K562 (cell line): Measurements from ENCODE around the gene CLDN7. TPM values are rescaled to one million over a fixed set of nuclear protein-coding genes. Genes with fewer than 3 reads are reported as not detected.
A peak's percentile ranks its signal among the peaks of the same experiment; 100 is the strongest.

Experiments used
- ATF6 ChIP-seq: sonication (generic); formaldehyde crosslinking; IDR thresholded peaks from 2 replicates; pipeline ENCODE4 v1.4.0; 2020; ENCODE audit warnings: mild to moderate bottlenecking, missing genetic modification reagents
- CREB3L1 ChIP-seq: fragments of 450-650 bp; IDR thresholded peaks from 2 replicates; pipeline ENCODE4 v1.6.1; 2014; ENCODE audit warnings: low read depth, mild to moderate bottlenecking, moderate library complexity, borderline replicate concordance
- GABPB2 ChIP-seq: fragments of 250-450 bp; sonication (Bioruptor Pico); conservative IDR thresholded peaks from 2 replicates; pipeline ENCODE4 v1.5.1; 2021; ENCODE audit warnings: mild to moderate bottlenecking
- HDGF ChIP-seq: fragments of 450-650 bp; IDR thresholded peaks from 2 replicates; pipeline ENCODE4 v1.6.1; 2016
- HNRNPK ChIP-seq: fragments of 200-400 bp; formaldehyde crosslinking; IDR thresholded peaks from one replicate; pipeline ENCODE4 v1.6.1; 2018; ENCODE audit warnings: mild to moderate bottlenecking, low read depth, low read length; ENCODE audit not compliant: poor library complexity, severe bottlenecking
- MAX ChIP-seq: sonication (generic); formaldehyde crosslinking; IDR thresholded peaks from 2 replicates; pipeline ENCODE4 v1.9.0; 2022; ENCODE audit warnings: mild to moderate bottlenecking, missing genetic modification reagents
- MGA ChIP-seq: fragments of 450-650 bp; IDR thresholded peaks from 2 replicates; pipeline ENCODE4 v1.6.1; 2016; ENCODE audit warnings: mild to moderate bottlenecking, moderate library complexity
- PYGO2 ChIP-seq: fragments of 450-650 bp; IDR thresholded peaks from 2 replicates; pipeline ENCODE4 v1.6.1; 2016; ENCODE audit warnings: mild to moderate bottlenecking, missing genetic modification characterization, moderate library complexity, missing compliant biosample characterization
- SAP30 ChIP-seq: fragments of 200-600 bp; sonication (generic); IDR thresholded peaks from 2 replicates; pipeline ENCODE4 v1.6.1; 2012; ENCODE audit warnings: borderline replicate concordance, low read depth, mild to moderate bottlenecking, moderate library complexity, low read length, control low read depth, inconsistent platforms; ENCODE audit not compliant: insufficient read depth, poor library complexity, severe bottlenecking
- ZBED1 ChIP-seq: IDR thresholded peaks from 2 replicates; pipeline ENCODE4 v1.6.1; 2014
- polyA plus RNA-seq, 8 experiments: library from polyadenylated mRNA; depleted of rRNA in 4 of 8; stranded (reverse) in 5 of 8; unstranded in 3 of 8; fragments of >200 nt; fragmentation: Nextera tagmentation in 2 of 8; fragmentation: Illumina TruSeq in 1 of 8; extraction: Ambion mirVana in 2 of 8; extraction: Trizol in 1 of 8; gene quantifications; 2 replicates each; pipeline versions ENCODE4 v1.2.1 to v1.2.3, GENCODE V29; 2011 to 2014; ENCODE audit warnings: inconsistent platforms in 1 of 8, missing spikeins in 1 of 8
- total RNA-seq, 7 experiments: library from RNA; depleted of rRNA in 6 of 7; stranded (reverse); fragments of >200 nt in 6 of 7; fragmentation: Illumina TruSeq in 2 of 7; extraction: Trizol in 2 of 7; gene quantifications; 2 replicates each; pipeline versions ENCODE4 v1.2.1 to v1.2.3, GENCODE V29; 2011 to 2021; ENCODE audit warnings: low replicate concordance in 1 of 7

The CLDN7 gene
- total and polyA plus RNA-seq, 9 of the 15 experiments (the other 6 are each of a cell fraction or from before 2014, with no cell fraction given) = 2.2 to 14.5 (median 7.6) TPM

- TF ChIP-seq HDGF = no peak
- no peak for TF ChIP-seq GABPB2
- TF ChIP-seq CREB3L1 = no peak
- TF ChIP-seq MGA = 0 out of 2 replicates have a peak, but pooled peaks have one; percentile 16
- no peak for TF ChIP-seq ZBED1
- peak; percentile 69 for TF ChIP-seq HNRNPK
- peak; percentile 5 for TF ChIP-seq SAP30
- TF ChIP-seq ATF6 (CRISPR knock-in tag) = 0 out of 2 replicates have a peak, but pooled peaks have one; percentile 26
- TF ChIP-seq PYGO2 (tag) = no peak
- TF ChIP-seq MAX (CRISPR knock-in tag) = peak; percentile 90
Observed at GRCh38 chr17:7307686-7308624, 45.7 kb upstream of the CLDN7 start (continued).
